KG1 (cell line): ENCODE measurements around the gene STK26.
"Not testable (repeated sequence)": the region's sequence is repeated elsewhere in the genome, so short reads cannot be mapped to it uniquely, and the experiment has no call there.

ENCODE experiments used
- DNase-seq: peaks from one replicate; lab custom pipeline; 2025; lab: John Stamatoyannopoulos, UW

The STK26 gene

GRCh38 chrX:132037479-132037993, 14.4 kb downstream of the STK26 start:
- no peak for DNase-seq

GRCh38 chrX:132040066-132040465, 17.0 kb downstream of the STK26 start:
- no peak for DNase-seq

GRCh38 chrX:132041015-132041414, 17.9 kb downstream of the STK26 start:
- no peak for DNase-seq

- no peak for DNase-seq
Measured at GRCh38 chrX:132043977-132044376, 20.9 kb downstream of the STK26 start.

- DNase-seq = no peak
Measured at GRCh38 chrX:132044953-132045352, 21.9 kb downstream of the STK26 start.

DNA sequence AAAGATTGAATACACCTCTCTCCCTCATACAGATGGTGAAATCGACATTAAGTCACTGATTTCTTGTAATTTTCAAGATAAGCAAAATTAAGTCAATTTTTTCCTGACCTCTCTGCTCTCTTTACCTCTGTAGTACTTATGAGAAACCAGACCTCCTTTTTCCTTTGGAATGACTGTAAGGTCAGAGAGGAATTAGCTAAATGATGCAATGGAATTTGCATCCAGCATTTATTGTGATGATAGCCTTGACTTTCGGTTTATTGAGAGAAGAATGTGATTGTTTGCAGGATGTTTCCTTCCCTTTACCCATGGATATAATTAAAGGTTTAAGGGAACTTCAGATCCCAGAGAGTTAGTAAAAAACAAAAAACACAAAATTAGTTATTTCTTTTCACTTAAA, 22.4 kb downstream of the STK26 start:
- no peak for DNase-seq

DNA sequence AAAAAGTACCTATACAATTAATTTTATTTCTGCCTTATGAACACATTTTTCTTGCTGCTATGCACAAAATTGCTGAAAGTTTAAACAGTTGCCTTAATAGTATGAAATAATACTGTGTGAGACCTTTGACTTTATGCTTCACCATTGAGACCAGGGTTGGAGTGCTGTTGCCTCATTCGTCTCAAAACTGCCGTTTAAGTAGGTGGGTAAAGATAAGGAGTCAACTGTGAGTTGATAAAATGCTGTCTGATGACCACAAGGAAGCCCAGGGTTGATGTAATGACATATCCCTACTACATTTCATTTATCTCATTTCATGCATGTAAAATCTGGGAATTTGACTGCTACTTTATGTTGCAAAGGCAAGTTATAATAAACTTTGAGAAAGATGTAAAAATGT, 23.4 kb downstream of the STK26 start:
- no peak for DNase-seq

DNA sequence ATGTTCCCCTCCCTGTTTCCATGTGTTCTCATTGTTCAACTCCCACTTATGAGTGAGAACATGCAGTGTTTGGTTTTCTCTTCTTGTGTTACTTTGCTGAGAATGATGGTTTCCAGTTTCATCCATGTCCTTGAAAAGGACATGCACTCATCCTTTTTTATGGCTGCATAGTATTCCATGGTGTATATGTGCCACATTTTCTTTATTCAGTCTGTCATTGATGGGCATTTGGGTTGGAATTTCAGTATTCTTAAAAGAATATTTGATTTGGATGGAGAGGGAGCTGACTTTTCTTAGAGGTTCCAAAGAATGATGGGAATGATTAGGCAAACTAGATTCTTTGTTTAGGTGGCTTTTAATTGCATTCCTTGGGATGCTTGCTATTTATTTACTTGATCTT, 28.7 kb downstream of the STK26 start:
- not testable (repeated sequence) for DNase-seq

DNA sequence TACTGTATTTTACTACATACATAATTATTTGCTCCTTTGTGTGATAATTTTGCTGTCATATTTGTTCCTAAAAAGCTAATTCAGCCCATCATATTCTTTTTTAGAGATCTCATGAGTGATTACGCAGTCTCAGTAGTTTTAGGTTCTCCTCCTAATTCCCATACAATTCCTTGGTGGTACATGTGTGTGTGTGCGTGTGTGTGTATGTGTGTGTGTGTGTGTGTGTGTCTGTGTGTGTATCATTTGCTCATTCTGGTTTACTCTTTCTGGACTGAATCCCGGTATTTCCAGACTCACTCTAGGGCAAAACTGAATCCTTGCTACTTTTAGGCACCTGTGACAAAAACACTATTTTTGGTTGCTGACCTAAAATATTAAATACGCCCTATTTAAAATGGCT, 34.9 kb downstream of the STK26 start:
- no peak for DNase-seq

DNA sequence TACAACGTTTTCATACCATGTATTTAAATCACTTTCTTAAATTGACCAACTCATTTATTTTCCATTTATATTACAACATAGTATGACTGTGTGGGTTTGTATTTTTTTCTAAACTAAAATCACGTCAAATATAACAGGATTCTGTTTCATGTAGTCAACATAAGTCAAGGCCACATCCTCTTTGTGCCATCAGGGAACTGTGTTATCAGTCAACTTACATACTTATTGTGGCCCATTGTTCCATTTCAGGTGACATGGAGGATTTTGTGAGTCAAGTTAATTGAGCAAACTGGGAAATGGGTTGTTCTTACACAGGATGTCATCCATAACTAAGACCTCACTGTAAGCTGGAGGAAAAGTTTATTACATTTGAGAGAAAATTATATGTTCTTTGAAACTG, 35.9 kb downstream of the STK26 start:
- no peak for DNase-seq

DNA sequence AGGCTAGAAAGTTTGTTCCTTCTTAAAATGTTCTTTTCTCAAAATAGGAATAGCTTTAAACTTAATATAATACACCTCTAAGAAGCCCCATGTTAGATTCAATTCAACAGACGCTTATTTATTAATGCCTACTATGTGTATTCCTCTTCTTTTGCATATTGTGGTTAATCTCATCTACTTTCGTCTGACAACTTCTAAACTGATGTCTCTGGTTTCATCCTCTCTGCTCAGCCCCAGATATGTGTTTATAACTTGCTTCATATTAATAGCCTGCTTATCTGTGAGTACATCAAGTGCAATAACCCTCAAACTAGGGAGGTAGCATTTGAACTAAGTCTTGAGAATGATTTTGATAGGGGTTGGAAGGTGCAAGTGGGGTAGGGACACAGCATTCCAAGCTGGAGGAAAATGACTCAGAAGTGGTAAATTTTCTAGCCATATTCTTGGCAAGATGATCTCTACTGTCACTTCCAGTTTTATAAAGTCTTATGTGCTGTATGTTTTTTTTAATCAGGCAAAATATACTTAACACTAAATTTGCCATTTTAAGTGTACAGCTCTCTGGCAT, 37.0 kb downstream of the STK26 start:
- DNase-seq = no peak

DNA sequence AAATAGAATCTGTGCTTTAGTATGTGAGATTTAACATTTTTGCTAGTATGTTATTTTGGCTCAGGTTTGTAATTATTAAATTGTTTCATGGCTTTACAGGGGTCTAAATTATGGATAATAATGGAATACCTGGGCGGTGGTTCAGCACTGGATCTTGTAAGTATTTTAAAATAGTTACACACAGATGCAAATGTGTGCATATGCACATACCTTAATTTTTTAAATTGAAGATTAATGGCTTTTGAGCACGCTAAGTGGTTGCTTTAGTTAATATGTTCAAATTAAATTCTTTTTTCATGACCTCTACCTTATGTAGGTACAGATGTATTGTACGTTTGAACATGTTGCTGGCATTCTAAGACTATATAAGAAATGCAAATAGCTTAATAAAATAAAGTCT, 40.2 kb downstream of the STK26 start:
- no peak for DNase-seq

- DNase-seq = no peak
Measured at GRCh38 chrX:132063862-132064261, 40.8 kb downstream of the STK26 start.

- no peak for DNase-seq
Measured at GRCh38 chrX:132068405-132068804, 45.3 kb downstream of the STK26 start.

DNA sequence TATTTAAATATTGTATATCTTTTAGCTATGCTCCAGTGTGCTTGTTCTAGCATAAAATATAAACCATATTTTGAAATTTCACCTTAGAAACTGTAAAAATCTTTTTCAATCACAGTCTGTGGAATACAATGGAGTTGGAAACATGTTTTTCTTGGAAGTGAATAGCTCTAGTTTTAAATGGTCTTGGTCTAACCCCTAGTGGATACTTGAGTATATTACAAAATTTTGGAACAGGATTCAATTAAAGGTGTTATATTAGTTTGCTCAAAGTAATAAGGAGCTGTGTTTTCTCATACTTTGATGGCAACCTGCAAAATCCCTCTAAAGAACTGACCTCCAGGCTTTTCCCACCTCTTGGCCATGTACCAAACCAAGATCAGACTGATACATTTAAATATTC, 48.2 kb downstream of the STK26 start:
- no peak for DNase-seq

DNA sequence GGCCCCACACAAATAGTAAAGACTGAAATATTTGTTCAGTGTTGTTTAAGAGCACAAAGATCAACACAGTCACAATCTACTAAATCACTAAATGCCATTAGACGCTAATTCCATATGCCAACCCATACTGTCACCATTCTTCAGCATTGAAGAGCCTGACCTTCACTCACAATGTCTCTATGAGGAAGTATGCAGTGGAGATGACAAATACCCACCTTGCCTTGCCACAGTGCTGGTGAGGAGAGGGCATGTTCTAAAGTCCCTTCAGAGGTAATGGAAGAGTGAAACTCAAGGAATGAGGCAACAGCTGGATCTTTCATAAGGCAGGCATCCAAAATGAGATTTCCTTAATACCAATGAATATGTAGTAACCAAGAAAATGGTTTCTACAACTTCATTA, 54.3 kb downstream of the STK26 start:
- no peak for DNase-seq

- DNase-seq = no peak
Measured at GRCh38 chrX:132077912-132078311, 54.8 kb downstream of the STK26 start.

GRCh38 chrX:132085786-132086185, 62.7 kb downstream of the STK26 start:
- no peak for DNase-seq

DNA sequence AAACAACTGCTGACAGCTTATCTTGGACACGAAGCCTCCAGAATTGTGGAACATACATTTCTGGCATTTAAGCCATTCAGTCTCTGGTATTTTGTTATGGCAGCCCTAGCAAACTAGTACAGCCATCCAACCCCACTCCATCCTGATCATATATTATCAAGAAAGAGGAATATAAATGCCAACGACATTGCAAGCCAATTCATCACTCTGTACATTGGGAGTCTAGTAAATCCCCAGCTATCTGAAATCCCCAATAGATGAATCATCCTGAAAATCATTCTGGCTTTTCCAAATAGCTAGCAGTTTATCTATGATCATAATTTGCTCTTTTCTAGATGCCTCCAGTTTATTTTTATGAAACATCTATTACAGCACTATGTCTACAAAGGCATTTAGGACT, 63.6 kb downstream of the STK26 start:
- no peak for DNase-seq

- DNase-seq = no peak
Measured at GRCh38 chrX:132088864-132089263, 65.8 kb downstream of the STK26 start.

DNA sequence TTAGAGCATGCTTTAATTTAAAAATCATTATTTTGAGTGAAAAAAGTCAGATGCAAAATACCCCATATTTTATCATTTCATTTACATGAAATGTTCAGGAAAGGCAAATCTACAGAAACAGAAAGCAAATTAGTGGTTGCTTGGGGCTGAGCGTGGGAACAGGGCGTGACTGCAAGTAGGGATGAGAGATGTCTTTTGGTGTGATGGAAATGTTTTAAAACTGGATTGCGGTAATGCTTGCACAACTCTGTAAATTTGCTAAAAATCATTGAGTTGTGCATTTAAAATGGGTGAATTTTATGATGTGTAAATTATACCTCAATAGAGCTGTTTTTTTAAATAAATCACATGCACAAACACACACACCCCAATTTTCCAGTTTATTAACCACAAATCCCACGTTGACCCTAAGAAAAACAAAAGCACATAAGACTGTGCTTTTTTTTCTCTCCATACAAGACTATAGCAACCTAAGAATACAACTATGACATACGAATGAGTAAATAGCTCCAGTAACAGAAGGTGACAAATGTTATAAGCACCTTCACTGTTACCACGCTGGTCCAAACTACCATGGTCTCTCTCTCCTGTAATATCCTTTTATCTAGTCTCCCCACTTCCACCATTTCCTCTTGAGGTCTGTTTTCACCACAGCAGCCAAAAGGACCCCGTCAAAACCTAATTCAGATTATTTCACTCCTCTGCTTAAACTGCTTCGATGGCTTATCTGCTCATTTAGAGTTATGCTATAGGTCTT, 67.5 kb downstream of the STK26 start:
- no peak for DNase-seq

DNA sequence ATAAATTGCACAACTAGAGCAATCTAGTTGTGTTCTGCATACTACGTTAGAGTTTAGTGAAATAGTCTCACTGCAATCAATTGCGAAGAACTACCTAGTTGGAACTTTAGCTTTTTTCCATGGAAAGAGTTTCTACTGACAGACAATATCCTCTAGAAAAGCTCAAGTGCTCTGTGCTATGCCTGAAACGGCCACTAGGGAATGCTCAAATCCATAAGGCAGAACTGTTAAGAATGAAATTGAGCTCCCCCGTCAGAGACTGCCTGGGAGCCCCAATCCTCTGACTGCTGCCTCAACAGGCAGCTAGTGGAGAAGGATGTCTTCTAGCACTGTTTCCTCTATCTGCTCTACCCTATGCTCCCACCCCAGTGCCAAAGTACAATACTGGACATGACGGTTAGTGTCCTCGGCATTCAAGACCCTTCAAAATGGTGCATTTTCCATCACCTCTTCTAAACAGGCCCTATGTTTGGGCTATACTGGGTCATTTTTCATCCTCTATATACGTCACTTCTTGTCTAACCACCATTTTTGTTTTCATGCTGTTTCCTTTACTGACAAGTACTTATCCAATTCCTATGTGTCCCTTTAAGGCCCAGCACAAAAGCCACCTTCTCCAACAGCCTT, 69.5 kb downstream of the STK26 start:
- peak; percentile 1 for DNase-seq

GRCh38 chrX:132093239-132093860, 70.2 kb downstream of the STK26 start:
- DNase-seq = no peak
